Measurements from ENCODE around the gene SYT13. TPM values are rescaled to one million over a fixed set of nuclear protein-coding genes. Genes with fewer than 3 reads are reported as not detected.
A peak's percentile ranks its signal among the peaks of the same experiment; 100 is the strongest.

The SYT13 gene
- polyA plus RNA-seq, 1 donor (not counting 4 experiments of a cell fraction or from before 2014, with no cell fraction given): not detected

DNA sequence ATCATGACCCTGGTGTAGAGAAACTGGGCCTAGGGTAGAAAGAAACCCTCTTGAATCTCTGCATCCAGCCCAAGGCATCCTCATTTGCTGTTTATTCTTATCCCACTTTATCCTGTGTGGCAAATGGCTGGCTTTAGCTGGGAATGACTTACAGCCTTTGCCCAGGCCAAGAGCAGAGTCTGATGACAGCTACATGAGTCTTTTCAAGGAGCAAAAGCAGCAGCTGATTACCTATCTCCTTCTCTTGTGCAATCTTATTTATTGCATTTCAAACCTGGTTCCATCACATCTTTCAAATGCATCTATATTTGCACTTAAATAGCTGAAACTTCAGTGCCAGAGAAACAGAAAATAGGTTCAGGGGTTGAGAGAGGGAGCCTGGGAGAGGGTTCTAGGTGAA is 26.1 kb downstream of the SYT13 start:
- no peak overlapping the region for H3K4me3 ChIP-seq (ENCODE audit: control insufficient read depth in 2 of 3, extremely low read depth in 1 of 3, insufficient read depth in 2 of 3, low read depth in 1 of 3, low read length in 3 of 3)
- no peak overlapping the region for H3K4me2 ChIP-seq (ENCODE audit: control insufficient read depth, extremely low read depth, insufficient read depth, low read depth, low read length)
- no peak overlapping the region for H3K27ac ChIP-seq (ENCODE audit: control insufficient read depth, insufficient read depth, low read length)
- H4K20me1 ChIP-seq (ENCODE audit: control insufficient read depth, extremely low read depth, insufficient read depth, low read length): no peaks in the 10 kb centered on the region
- no peaks in the 10 kb centered on the region for H3K9me1 ChIP-seq (ENCODE audit: control insufficient read depth, extremely low read depth, insufficient read depth, low read length)
- DNase-seq (ENCODE audit: low read depth, low spot score) (no peak), FAIRE-seq (no peak)
- H3K9ac ChIP-seq (ENCODE audit: control insufficient read depth, extremely low read depth, insufficient read depth, low read length): no peak overlapping the region
- H3K79me2 ChIP-seq (ENCODE audit: control insufficient read depth, insufficient read depth, low read length): no peaks in the 10 kb centered on the region
- no peaks in the 10 kb centered on the region for H3K9me3 ChIP-seq (ENCODE audit: control insufficient read depth, low read depth, low read length)
- dilution Hi-C loops (cut with MboI; ENCODE audit: extremely low pct_ligation_motif_present, low sequenced_read_pairs): no loop called here
- peaks cover 14% of the 10 kb centered on the region for H3K27me3 ChIP-seq (ENCODE audit: control insufficient read depth, extremely low read depth, insufficient read depth, low read length)
- no peaks in the 10 kb centered on the region for H3K36me3 ChIP-seq (ENCODE audit: control insufficient read depth in 2 of 2, extremely low read depth in 1 of 2, insufficient read depth in 2 of 2, low read length in 2 of 2)
- TF ChIP-seq CTCF (optimal IDR thresholded peaks at IDR 0.05 in 1 of 3, IDR thresholded peaks at IDR 0.05 in 1 of 3, conservative IDR thresholded peaks at IDR 0.05 in 1 of 3; ENCODE audit: extremely low read depth in 1 of 3, insufficient read depth in 2 of 3, low read length in 3 of 3) (no peak), EZH2 (IDR thresholded peaks at IDR 0.05; ENCODE audit: low read length) (no peak)
- peaks cover 6% of the 10 kb centered on the region for H3K4me1 ChIP-seq (ENCODE audit: control insufficient read depth, extremely low read depth, insufficient read depth, low read length)
- no peak overlapping the region for H2AFZ ChIP-seq (ENCODE audit: control insufficient read depth, low read length)

- Histone ChIP-seq H3K27me3 (ENCODE audit: control insufficient read depth, extremely low read depth, insufficient read depth, low read length) (peaks cover 14% of the 10 kb centered on the region), H4K20me1 (ENCODE audit: control insufficient read depth, extremely low read depth, insufficient read depth, low read length) (no peaks in the 10 kb centered on the region), H3K79me2 (ENCODE audit: control insufficient read depth, insufficient read depth, low read length) (no peaks in the 10 kb centered on the region), H2AFZ (ENCODE audit: control insufficient read depth, low read length) (no peak overlapping the region), H3K9ac (ENCODE audit: control insufficient read depth, extremely low read depth, insufficient read depth, low read length) (no peak overlapping the region), H3K9me3 (ENCODE audit: control insufficient read depth, low read depth, low read length) (no peaks in the 10 kb centered on the region), H3K4me2 (ENCODE audit: control insufficient read depth, extremely low read depth, insufficient read depth, low read depth, low read length) (no peak overlapping the region), H3K4me1 (ENCODE audit: control insufficient read depth, extremely low read depth, insufficient read depth, low read length) (peaks cover 6% of the 10 kb centered on the region), H3K9me1 (ENCODE audit: control insufficient read depth, extremely low read depth, insufficient read depth, low read length) (no peaks in the 10 kb centered on the region), H3K4me3 (ENCODE audit: control insufficient read depth in 2 of 3, extremely low read depth in 1 of 3, insufficient read depth in 2 of 3, low read depth in 1 of 3, low read length in 3 of 3) (no peak overlapping the region), H3K36me3 (ENCODE audit: control insufficient read depth in 2 of 2, extremely low read depth in 1 of 2, insufficient read depth in 2 of 2, low read length in 2 of 2) (no peaks in the 10 kb centered on the region), H3K27ac (ENCODE audit: control insufficient read depth, insufficient read depth, low read length) (no peak overlapping the region)
- TF ChIP-seq CTCF (optimal IDR thresholded peaks at IDR 0.05 in 1 of 3, IDR thresholded peaks at IDR 0.05 in 1 of 3, conservative IDR thresholded peaks at IDR 0.05 in 1 of 3; ENCODE audit: extremely low read depth in 1 of 3, insufficient read depth in 2 of 3, low read length in 3 of 3) (no peak), EZH2 (IDR thresholded peaks at IDR 0.05; ENCODE audit: low read length) (no peak)
- FAIRE-seq: peak; percentile 5
- dilution Hi-C loops (cut with MboI; ENCODE audit: extremely low pct_ligation_motif_present, low sequenced_read_pairs): no loop called here
- no peak for DNase-seq (ENCODE audit: low read depth, low spot score)
Observed at GRCh38 chr11:45259592-45259991, 26.5 kb downstream of the SYT13 start.

All from keratinocyte (primary cell).